OCI-LY1 (cell line): ENCODE measurements around the gene HECW1.

Source experiments
- H2AFZ ChIP-seq: fragments of 200-600 bp; sonication (generic), shearing (Covaris generic); 2 replicates; pipeline ENCODE4 v1.6.0; 2014; ENCODE audit warnings: antibody characterized with exemption, mild to moderate bottlenecking, low read length
- H3F3A ChIP-seq: fragments of 200-600 bp; sonication (generic), shearing (Covaris generic); 2 replicates; pipeline ENCODE4 v1.6.0; 2014; ENCODE audit warnings: mild to moderate bottlenecking, antibody characterized with exemption, low read length, moderate library complexity; ENCODE audit not compliant: insufficient read depth
- H3K27ac ChIP-seq: fragments of 200-600 bp; sonication (generic); 2 replicates; pipeline ENCODE4 v1.5.1; 2014; ENCODE audit warnings: low read length, mixed run types, mild to moderate bottlenecking, low read depth; ENCODE audit not compliant: poor library complexity, severe bottlenecking
- H3K27me3 ChIP-seq: fragments of 200-600 bp; sonication (generic); 2 replicates; pipeline ENCODE4 v1.6.0; 2014; ENCODE audit warnings: antibody characterized with exemption, mild to moderate bottlenecking, low read length, moderate library complexity; ENCODE audit not compliant: insufficient read depth
- H3K36me3 ChIP-seq: fragments of 200-600 bp; sonication (generic); 2 replicates; pipeline ENCODE4 v1.6.1; 2014; ENCODE audit warnings: mild to moderate bottlenecking, antibody characterized with exemption, low read length, moderate library complexity, mixed read lengths; ENCODE audit not compliant: insufficient read depth
- H3K4me1 ChIP-seq: fragments of 200-600 bp; sonication (generic); 2 replicates; pipeline ENCODE4 v1.5.1; 2014; ENCODE audit warnings: mild to moderate bottlenecking, low read length, moderate library complexity; ENCODE audit not compliant: insufficient read depth, severe bottlenecking
- H3K4me2 ChIP-seq: fragments of 200-600 bp; sonication (generic), shearing (Covaris generic); 2 replicates; pipeline ENCODE4 v1.6.1; 2014; ENCODE audit warnings: low read length
- H3K4me3 ChIP-seq: fragments of 200-600 bp; sonication (generic); 2 replicates; pipeline ENCODE4 v1.5.1; 2014; ENCODE audit warnings: low read length, low read depth, mild to moderate bottlenecking, mixed read lengths; ENCODE audit not compliant: poor library complexity, severe bottlenecking
- H3K79me2 ChIP-seq: fragments of 200-600 bp; shearing (Covaris generic); 2 replicates; pipeline ENCODE4 v1.6.1; 2016; ENCODE audit warnings: mixed run types, low read length, mixed read lengths; ENCODE audit not compliant: insufficient read depth
- H3K9ac ChIP-seq: fragments of 200-600 bp; sonication (generic), shearing (Covaris generic); 2 replicates; pipeline ENCODE4 v1.6.1; 2014; ENCODE audit warnings: mild to moderate bottlenecking, low read length, mixed read lengths
- H3K9me2 ChIP-seq: fragments of 200-600 bp; sonication (generic), shearing (Covaris generic); 2 replicates; pipeline ENCODE4 v1.6.1; 2014; ENCODE audit warnings: low read depth, mild to moderate bottlenecking, low read length, mixed read lengths
- H3K9me3 ChIP-seq: fragments of 200-600 bp; shearing (Covaris generic); 2 replicates; pipeline ENCODE4 v1.6.1; 2014; ENCODE audit warnings: low read length, mixed read lengths
- H4K20me1 ChIP-seq: fragments of 200-600 bp; sonication (generic), shearing (Covaris generic); 2 replicates; pipeline ENCODE4 v1.6.0; 2016; ENCODE audit warnings: mild to moderate bottlenecking, low read length; ENCODE audit not compliant: insufficient read depth
- EZH2 ChIP-seq: fragments of 200-600 bp; sonication (generic), shearing (Covaris generic); IDR thresholded peaks from 2 replicates; pipeline ENCODE4 v1.8.0; 2017; ENCODE audit warnings: borderline replicate concordance, mixed run types, mild to moderate bottlenecking, antibody characterized with exemption, low read length, moderate library complexity, mixed read lengths
- TF ChIP-seq, protein P1 (sequence below): fragments of 200-600 bp; sonication (generic), shearing (Covaris generic); IDR thresholded peaks from 2 replicates; pipeline ENCODE4 v1.5.1; 2017; ENCODE audit warnings: mild to moderate bottlenecking, antibody characterized with exemption, low read length, moderate library complexity, mixed read lengths

The HECW1 gene

GRCh38 chr7:43163885-43164284, 51.4 kb downstream of the HECW1 start:
- TF ChIP-seq EZH2, result no peak
- TF ChIP-seq, protein P1, sequence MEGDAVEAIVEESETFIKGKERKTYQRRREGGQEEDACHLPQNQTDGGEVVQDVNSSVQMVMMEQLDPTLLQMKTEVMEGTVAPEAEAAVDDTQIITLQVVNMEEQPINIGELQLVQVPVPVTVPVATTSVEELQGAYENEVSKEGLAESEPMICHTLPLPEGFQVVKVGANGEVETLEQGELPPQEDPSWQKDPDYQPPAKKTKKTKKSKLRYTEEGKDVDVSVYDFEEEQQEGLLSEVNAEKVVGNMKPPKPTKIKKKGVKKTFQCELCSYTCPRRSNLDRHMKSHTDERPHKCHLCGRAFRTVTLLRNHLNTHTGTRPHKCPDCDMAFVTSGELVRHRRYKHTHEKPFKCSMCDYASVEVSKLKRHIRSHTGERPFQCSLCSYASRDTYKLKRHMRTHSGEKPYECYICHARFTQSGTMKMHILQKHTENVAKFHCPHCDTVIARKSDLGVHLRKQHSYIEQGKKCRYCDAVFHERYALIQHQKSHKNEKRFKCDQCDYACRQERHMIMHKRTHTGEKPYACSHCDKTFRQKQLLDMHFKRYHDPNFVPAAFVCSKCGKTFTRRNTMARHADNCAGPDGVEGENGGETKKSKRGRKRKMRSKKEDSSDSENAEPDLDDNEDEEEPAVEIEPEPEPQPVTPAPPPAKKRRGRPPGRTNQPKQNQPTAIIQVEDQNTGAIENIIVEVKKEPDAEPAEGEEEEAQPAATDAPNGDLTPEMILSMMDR, result no peak
- Histone ChIP-seq H4K20me1 (no peaks in the 10 kb centered on the region), H3K36me3 (no peaks in the 10 kb centered on the region), H3K9me3 (no peaks in the 10 kb centered on the region), H3F3A (no peaks in the 10 kb centered on the region), H3K27me3 (no peaks in the 10 kb centered on the region), H3K9me2 (no peaks in the 10 kb centered on the region), H3K4me1 (no peaks in the 10 kb centered on the region), H3K4me2 (no peak overlapping the region), H2AFZ (no peak overlapping the region), H3K79me2 (no peaks in the 10 kb centered on the region), H3K4me3 (no peak overlapping the region), H3K9ac (no peak overlapping the region), H3K27ac (no peak overlapping the region)

DNA sequence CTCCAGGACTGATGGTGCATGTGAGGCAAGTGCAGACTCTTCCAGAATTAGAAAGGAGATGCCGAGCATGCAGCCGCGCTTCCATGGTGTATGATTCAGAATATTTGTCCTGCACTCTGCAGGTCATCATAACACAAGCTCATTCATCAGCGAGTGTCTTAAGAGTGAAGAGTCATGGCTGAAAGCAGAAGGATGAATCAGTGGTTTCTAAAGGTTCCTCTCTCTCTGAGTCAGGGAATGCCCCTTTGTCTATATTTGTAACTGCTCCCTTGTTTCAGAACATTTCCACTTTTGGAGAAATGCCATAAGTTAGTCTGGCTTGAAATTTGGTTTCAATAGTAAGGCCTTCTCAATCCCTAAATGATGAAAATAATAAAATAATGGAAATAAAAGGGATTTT, 52.3 kb downstream of the HECW1 start:
- Histone ChIP-seq H3K79me2 (no peaks in the 10 kb centered on the region), H2AFZ (no peak overlapping the region)

DNA sequence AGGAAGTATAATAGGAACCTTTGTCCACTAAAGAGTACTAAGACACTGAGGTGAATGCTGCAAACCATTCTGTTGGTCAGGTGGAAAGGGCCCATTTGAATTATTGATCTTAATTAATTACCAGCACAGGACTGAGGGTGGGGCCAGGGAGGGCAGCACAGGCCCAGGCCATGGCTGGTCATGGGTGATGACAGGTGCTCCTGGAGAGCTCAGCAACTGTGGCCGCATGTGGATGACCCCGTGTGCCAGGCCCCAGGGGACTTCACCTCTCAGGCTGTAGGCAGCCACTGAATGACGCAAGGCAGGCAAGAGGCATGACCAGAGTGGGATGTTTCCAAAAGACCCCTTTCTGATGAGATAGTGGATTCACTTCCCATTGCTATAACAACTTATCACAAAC, 54.2 kb downstream of the HECW1 start:
- no peaks in the 10 kb centered on the region for H3K4me1 ChIP-seq
- H3K9ac ChIP-seq, result no peak overlapping the region
- H3K79me2 ChIP-seq, result no peaks in the 10 kb centered on the region
- no peaks in the 10 kb centered on the region for H3K9me3 ChIP-seq
- H3K36me3 ChIP-seq, result no peaks in the 10 kb centered on the region
- TF ChIP-seq, protein P1, result no peak
- no peak for TF ChIP-seq EZH2
- H3K9me2 ChIP-seq, result no peaks in the 10 kb centered on the region
- no peak overlapping the region for H3K27ac ChIP-seq
- H2AFZ ChIP-seq, result no peak overlapping the region
- no peaks in the 10 kb centered on the region; the same call in 1 of the 2 replicates for H3K27me3 ChIP-seq
- no peak overlapping the region for H3K4me2 ChIP-seq
- no peak overlapping the region for H3K4me3 ChIP-seq
- H4K20me1 ChIP-seq, result no peaks in the 10 kb centered on the region
- no peaks in the 10 kb centered on the region for H3F3A ChIP-seq

More for the DNA sequence above, 52.3 kb downstream of the HECW1 start:
- Histone ChIP-seq H3K27ac (no peak overlapping the region), H4K20me1 (no peaks in the 10 kb centered on the region), H3F3A (no peaks in the 10 kb centered on the region), H3K4me2 (no peak overlapping the region), H3K27me3 (no peaks in the 10 kb centered on the region; the same call in 1 of the 2 replicates), H3K9me2 (no peaks in the 10 kb centered on the region), H3K4me1 (no peaks in the 10 kb centered on the region), H3K9me3 (no peaks in the 10 kb centered on the region), H3K36me3 (no peaks in the 10 kb centered on the region), H3K4me3 (no peak overlapping the region), H3K9ac (no peak overlapping the region)
- TF ChIP-seq EZH2, result no peak
- TF ChIP-seq, protein P1, result no peak
